Endothelial cell of umbilical vein (primary cell): ENCODE results near the gene KIAA1671. TPM values are rescaled to one million over a fixed set of nuclear protein-coding genes. Genes with fewer than 3 reads are reported as not detected.

Experiments used
- BruUV-seq: library from RNA; stranded (reverse); fragments of 400-500 nt; replicated peaks from 2 replicates; lab custom pipeline; 2021; lab: Mats Ljungman, UMichigan
- CTCF ChIA-PET: fragments of 300-600, 350-600 bp; sonication (Branson Sonifier 250); formaldehyde crosslinking; loops from one replicate; lab custom pipeline; 2021; ENCODE audit warnings: antibody characterized with exemption, inconsistent platforms; lab: Charles Lee
- POLR2A ChIA-PET: fragments of 300-600, 350-600 bp; sonication (Branson Sonifier 250); formaldehyde crosslinking; loops from one replicate; lab custom pipeline; 2021; ENCODE audit warnings: antibody characterized with exemption, inconsistent platforms; lab: Charles Lee
- DNase-seq: peaks from one replicate; pipeline ENCODE4 v3.0.0-alpha.2; 2011; ENCODE audit warnings: low read depth, low spot score
- FAIRE-seq: peaks from 2 replicates; lab custom pipeline; 2011; peaks lifted over from hg19 to GRCh38; lab: Jason Lieb, UNC
- H2AFZ ChIP-seq: 2 replicates; pipeline ENCODE4 v1.6.0; 2012; ENCODE audit warnings: low read depth, low read length, control low read depth, inconsistent platforms
- H3K27ac ChIP-seq: 2 replicates; pipeline ENCODE4 v1.5.1; 2011; ENCODE audit warnings: low read depth, mild to moderate bottlenecking, control low read depth, low read length, moderate library complexity; ENCODE audit not compliant: insufficient read depth
- H3K27me3 ChIP-seq, 2 experiments: 2 replicates each; pipeline versions ENCODE4 v1.6.0 to v1.6.1; 2011; ENCODE audit warnings: low read length in 2 of 2, mixed read lengths in 1 of 2; ENCODE audit not compliant: control insufficient read depth in 2 of 2, insufficient read depth in 2 of 2
- H3K36me3 ChIP-seq, 2 experiments: 2 replicates in 1 of 2; 3 replicates in 1 of 2; pipeline ENCODE4 v1.5.1; 2011; ENCODE audit warnings: low read length in 2 of 2, mild to moderate bottlenecking in 1 of 2, moderate library complexity in 1 of 2; ENCODE audit not compliant: control insufficient read depth in 2 of 2, insufficient read depth in 2 of 2; ENCODE audit errors: extremely low read depth in 1 of 2
- H3K4me1 ChIP-seq: 3 replicates; pipeline ENCODE4 v1.5.1; 2011; ENCODE audit warnings: mild to moderate bottlenecking, low read length; ENCODE audit not compliant: control insufficient read depth, insufficient read depth; ENCODE audit errors: extremely low read depth
- H3K4me2 ChIP-seq: 2 replicates; pipeline ENCODE4 v1.6.1; 2011; ENCODE audit warnings: low read length, control low read depth, mixed read lengths; ENCODE audit not compliant: insufficient read depth
- H3K4me3 ChIP-seq, 3 experiments: fragments of 200-600 bp in 1 of 3; sonication (generic), shearing (Covaris generic) in 1 of 3; replicated peaks in 1 of 3; 2 replicates each; pipeline ENCODE4 v1.5.1; 2011 to 2016; ENCODE audit warnings: control low read depth in 3 of 3, low read length in 3 of 3, mild to moderate bottlenecking in 2 of 3, inconsistent platforms in 1 of 3, low read depth in 1 of 3, moderate library complexity in 1 of 3; ENCODE audit not compliant: insufficient read depth in 1 of 3
- H3K79me2 ChIP-seq: 2 replicates; pipeline ENCODE4 v1.6.0; 2012; ENCODE audit warnings: low read length, inconsistent platforms; ENCODE audit not compliant: control insufficient read depth, insufficient read depth
- H3K9ac ChIP-seq: replicated peaks from 2 replicates; pipeline ENCODE3; 2011; ENCODE audit warnings: low read length, control low read depth; ENCODE audit not compliant: insufficient read depth; ENCODE audit errors: extremely low read depth
- H3K9me1 ChIP-seq: replicated peaks from 3 replicates; pipeline ENCODE4 v1.6.0; 2011; ENCODE audit warnings: mild to moderate bottlenecking, low read length; ENCODE audit not compliant: control insufficient read depth, insufficient read depth; ENCODE audit errors: extremely low read depth
- H3K9me3 ChIP-seq: replicated peaks from 2 replicates; pipeline ENCODE4 v1.5.1; 2012; ENCODE audit warnings: low read length, inconsistent platforms; ENCODE audit not compliant: control insufficient read depth, insufficient read depth
- H4K20me1 ChIP-seq: replicated peaks from 2 replicates; pipeline ENCODE3; 2011; ENCODE audit warnings: mild to moderate bottlenecking, low read length; ENCODE audit not compliant: control insufficient read depth, insufficient read depth; ENCODE audit errors: extremely low read depth
- EZH2 ChIP-seq: IDR thresholded peaks from 2 replicates; pipeline ENCODE4 v1.6.1; 2012; ENCODE audit warnings: borderline replicate concordance, low read depth, mild to moderate bottlenecking, moderate library complexity, low read length, inconsistent platforms; ENCODE audit not compliant: severe bottlenecking
- FOS ChIP-seq: IDR thresholded peaks from 2 replicates; pipeline ENCODE4 v1.6.1; 2011; ENCODE audit warnings: mild to moderate bottlenecking, low read length, moderate library complexity, borderline replicate concordance; ENCODE audit not compliant: insufficient read depth
- GATA2 ChIP-seq: IDR thresholded peaks from 2 replicates; pipeline ENCODE4 v1.7.0; 2011; ENCODE audit warnings: low read depth, mild to moderate bottlenecking, moderate library complexity, mixed read lengths, low read length; ENCODE audit not compliant: insufficient read length, insufficient read depth
- JUN ChIP-seq: IDR thresholded peaks from 2 replicates; pipeline ENCODE4 v1.6.1; 2011; ENCODE audit warnings: borderline replicate concordance, low read depth; ENCODE audit not compliant: insufficient read length, insufficient read depth
- MYC ChIP-seq: IDR thresholded peaks from one replicate; pipeline ENCODE4 v1.6.1; 2011; ENCODE audit warnings: mild to moderate bottlenecking, low read depth, low read length
- POLR2A ChIP-seq: IDR thresholded peaks from 2 replicates; pipeline ENCODE4 v1.6.1; 2012; ENCODE audit warnings: low read depth, mild to moderate bottlenecking, control low read depth, low read length
- POLR2AphosphoS5 ChIP-seq: IDR thresholded peaks from 2 replicates; pipeline ENCODE4 v1.6.1; 2012; ENCODE audit warnings: low read depth, mild to moderate bottlenecking, control low read depth, low read length, moderate library complexity; ENCODE audit not compliant: insufficient read depth
- dilution Hi-C: fragments of 300-500 bp; cut with MboI; formaldehyde crosslinking; loops from one replicate; pipeline ENCODE4 v1.15.0; 2019; ENCODE audit warnings: low sequenced_read_pairs; ENCODE audit not compliant: extremely low pct_ligation_motif_present
- intact Hi-C: fragments of 100-400 bp; cut with micrococcal nuclease; formaldehyde crosslinking; loops from one replicate; pipeline ENCODE4 v1.10.0; 2022
- polyA plus RNA-seq, 4 experiments: library from polyadenylated mRNA; depleted of rRNA in 3 of 4; stranded (reverse) in 3 of 4; unstranded in 1 of 4; fragments of >200 nt; gene quantifications; 2 replicates each; pipeline versions ENCODE4 v1.2.1 to v1.2.3, GENCODE V29; 2011 to 2012; ENCODE audit warnings: missing spikeins in 1 of 4
- total RNA-seq: library from RNA; stranded (reverse); gene quantifications from 2 replicates; pipeline ENCODE4 v1.2.3, GENCODE V29; 2021
- TF ChIP-seq, protein P1 (sequence below), 2 donors: IDR thresholded peaks; 1 replicate in 1 of 2; 2 replicates in 1 of 2; pipeline ENCODE4 v1.5.1; 2011; ENCODE audit warnings: low read length in 2 of 2, mild to moderate bottlenecking in 2 of 2, moderate library complexity in 2 of 2, control low read depth in 1 of 2, inconsistent platforms in 1 of 2, low read depth in 1 of 2; ENCODE audit not compliant: insufficient read depth in 1 of 2; ENCODE audit errors: extremely low read depth in 1 of 2
- TF ChIP-seq, protein P2 (sequence below): IDR thresholded peaks from 2 replicates; pipeline ENCODE4 v1.6.1; 2011; ENCODE audit not compliant: insufficient read depth, insufficient read length

KIAA1671 gene
- total and polyA plus RNA-seq, 2 donors (not counting 3 experiments of a cell fraction or from before 2014, with no cell fraction given), result 23.1 to 85.1 TPM

DNA sequence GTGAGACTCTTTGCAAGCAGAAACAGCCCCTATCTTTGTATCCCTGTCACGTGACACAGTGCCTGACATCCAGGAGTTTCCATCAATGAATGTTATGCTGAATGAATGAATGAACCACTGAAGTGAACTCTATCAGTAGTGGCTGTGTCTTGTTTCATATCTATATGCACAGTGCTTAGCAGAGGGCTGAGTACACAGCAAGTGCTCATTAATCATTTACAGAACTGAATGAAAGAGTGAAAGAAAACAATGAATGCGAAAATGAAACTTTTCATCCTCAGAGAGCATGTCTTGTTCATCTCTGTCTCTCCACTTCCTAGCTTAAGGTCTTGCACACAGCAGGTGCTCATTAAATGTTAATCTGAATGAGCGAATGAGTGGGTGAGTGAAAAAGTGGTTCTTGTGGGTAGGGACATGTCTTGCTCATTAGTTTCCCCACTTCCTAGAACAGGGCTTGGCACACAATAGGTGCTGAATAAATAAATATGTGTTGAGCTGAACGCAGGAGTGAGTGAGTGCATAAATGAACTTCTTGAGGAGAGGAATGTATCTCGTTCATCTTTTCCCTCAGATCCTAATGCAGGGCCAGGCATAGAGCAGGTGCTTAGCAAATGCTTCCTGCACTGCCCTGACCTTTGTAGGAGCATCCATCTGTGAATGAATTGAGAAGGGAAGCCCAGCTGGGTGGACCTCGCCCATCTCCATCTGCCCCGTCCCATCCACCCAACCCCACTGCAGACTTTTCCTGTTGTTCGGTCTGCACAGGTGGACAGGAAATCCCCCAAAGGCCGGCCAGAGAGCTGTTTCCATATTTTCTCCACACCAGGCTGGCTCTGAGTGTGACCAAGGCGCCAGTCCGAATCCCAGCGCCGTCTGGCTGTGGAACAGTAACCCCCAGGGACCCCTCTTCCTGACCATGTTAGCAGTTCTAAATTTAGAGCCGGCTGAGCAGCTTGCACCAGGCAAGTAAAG is 133.7 kb downstream of the KIAA1671 start:
- TF ChIP-seq FOS (no peak), POLR2AphosphoS5 (peak; percentile 79), POLR2A (no peak), MYC (no peak), GATA2 (no peak), EZH2 (no peak), JUN (peak; percentile 36)
- TF ChIP-seq, protein P1, sequence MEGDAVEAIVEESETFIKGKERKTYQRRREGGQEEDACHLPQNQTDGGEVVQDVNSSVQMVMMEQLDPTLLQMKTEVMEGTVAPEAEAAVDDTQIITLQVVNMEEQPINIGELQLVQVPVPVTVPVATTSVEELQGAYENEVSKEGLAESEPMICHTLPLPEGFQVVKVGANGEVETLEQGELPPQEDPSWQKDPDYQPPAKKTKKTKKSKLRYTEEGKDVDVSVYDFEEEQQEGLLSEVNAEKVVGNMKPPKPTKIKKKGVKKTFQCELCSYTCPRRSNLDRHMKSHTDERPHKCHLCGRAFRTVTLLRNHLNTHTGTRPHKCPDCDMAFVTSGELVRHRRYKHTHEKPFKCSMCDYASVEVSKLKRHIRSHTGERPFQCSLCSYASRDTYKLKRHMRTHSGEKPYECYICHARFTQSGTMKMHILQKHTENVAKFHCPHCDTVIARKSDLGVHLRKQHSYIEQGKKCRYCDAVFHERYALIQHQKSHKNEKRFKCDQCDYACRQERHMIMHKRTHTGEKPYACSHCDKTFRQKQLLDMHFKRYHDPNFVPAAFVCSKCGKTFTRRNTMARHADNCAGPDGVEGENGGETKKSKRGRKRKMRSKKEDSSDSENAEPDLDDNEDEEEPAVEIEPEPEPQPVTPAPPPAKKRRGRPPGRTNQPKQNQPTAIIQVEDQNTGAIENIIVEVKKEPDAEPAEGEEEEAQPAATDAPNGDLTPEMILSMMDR (IDR thresholded peaks at IDR 0.05; ENCODE audit: extremely low read depth in 1 of 2, insufficient read depth in 1 of 2, low read depth in 1 of 2, low read length in 2 of 2), result no peak
- TF ChIP-seq, protein P2, sequence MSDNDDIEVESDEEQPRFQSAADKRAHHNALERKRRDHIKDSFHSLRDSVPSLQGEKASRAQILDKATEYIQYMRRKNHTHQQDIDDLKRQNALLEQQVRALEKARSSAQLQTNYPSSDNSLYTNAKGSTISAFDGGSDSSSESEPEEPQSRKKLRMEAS, result no peak
- dilution Hi-C loops, result no loop called here
- peaks cover 33% of the 10 kb centered on the region for H3K4me1 ChIP-seq
- no TSS peak for BruUV-seq
- POLR2A ChIA-PET, result no interaction called here
- H3K27me3 ChIP-seq, result no peaks in the 10 kb centered on the region
- CTCF ChIA-PET, result interaction anchor here (1.0 to 1.6 kb wide), 4 partner anchors 22 to 116 kb away, joined by 3 to 11 read pairs (median 4); no protein-coding TSS in a partner anchor
- no peaks in the 10 kb centered on the region for H3K9me3 ChIP-seq
- no peaks in the 10 kb centered on the region for H3K79me2 ChIP-seq
- H3K4me2 ChIP-seq, result no peak overlapping the region
- H3K4me3 ChIP-seq, result no peak overlapping the region
- no peak overlapping the region for H2AFZ ChIP-seq
- no peak overlapping the region for H3K9ac ChIP-seq
- FAIRE-seq (peak; percentile 85), DNase-seq (peak; percentile 99)
- intact Hi-C loops, result loop anchor here (1.0 kb wide), 4 partner anchors 25 to 116 kb away; no protein-coding TSS in a partner anchor
- peak overlapping the region; percentile 59 for H3K27ac ChIP-seq
- H3K9me1 ChIP-seq, result no peaks in the 10 kb centered on the region
- no peaks in the 10 kb centered on the region for H3K36me3 ChIP-seq
- no peaks in the 10 kb centered on the region for H4K20me1 ChIP-seq
